Loucy (cell line): ENCODE measurements around the gene CNNM1.

Experiments used
- H2AFZ ChIP-seq: fragments of 200-600 bp; sonication (generic); 2 replicates; pipeline ENCODE4 v1.6.0; 2016; ENCODE audit warnings: antibody characterized with exemption, mild to moderate bottlenecking, low read length, moderate library complexity
- H3F3A ChIP-seq: fragments of 200-600 bp; 2 replicates; pipeline ENCODE4 v1.6.0; 2016; ENCODE audit warnings: antibody characterized with exemption, low read depth, mild to moderate bottlenecking
- H3K27me3 ChIP-seq: fragments of 200-600 bp; sonication (generic); 2 replicates; pipeline ENCODE4 v1.6.1; 2014; ENCODE audit warnings: low read length, mild to moderate bottlenecking; ENCODE audit not compliant: insufficient read depth, poor library complexity, severe bottlenecking
- H3K36me3 ChIP-seq: fragments of 200-600 bp; sonication (generic); 2 replicates; pipeline ENCODE4 v1.6.1; 2016; ENCODE audit warnings: low read length; ENCODE audit not compliant: insufficient read depth
- H3K4me1 ChIP-seq: fragments of 200-600 bp; sonication (generic); 2 replicates; pipeline ENCODE4 v1.5.1; 2014; ENCODE audit warnings: low read length, mild to moderate bottlenecking; ENCODE audit not compliant: insufficient read depth, poor library complexity, severe bottlenecking
- H3K4me2 ChIP-seq: fragments of 200-600 bp; sonication (generic); 2 replicates; pipeline ENCODE4 v1.6.0; 2014; ENCODE audit warnings: antibody characterized with exemption, low read length, low read depth, mild to moderate bottlenecking; ENCODE audit not compliant: poor library complexity, severe bottlenecking
- H3K4me3 ChIP-seq: fragments of 200-600 bp; sonication (generic); 2 replicates; pipeline ENCODE4 v1.5.1; 2014; ENCODE audit warnings: low read length, mild to moderate bottlenecking, mixed read lengths; ENCODE audit not compliant: poor library complexity, severe bottlenecking
- H3K79me2 ChIP-seq: fragments of 200-600 bp; sonication (generic); 2 replicates; pipeline ENCODE4 v1.6.1; 2014; ENCODE audit warnings: low read length; ENCODE audit not compliant: insufficient read depth
- H3K9ac ChIP-seq: fragments of 200-600 bp; sonication (generic); 2 replicates; pipeline ENCODE4 v1.6.0; 2014; ENCODE audit warnings: mild to moderate bottlenecking, low read depth, low read length, moderate library complexity; ENCODE audit not compliant: poor library complexity, severe bottlenecking
- H3K9me2 ChIP-seq: fragments of 200-600 bp; sonication (generic); replicated peaks from 2 replicates; pipeline ENCODE4 v1.6.1; 2016; ENCODE audit warnings: low read depth, low read length, mixed read lengths
- H3K9me3 ChIP-seq: fragments of 200-600 bp; sonication (generic); 2 replicates; pipeline ENCODE4 v1.6.1; 2014; ENCODE audit warnings: mild to moderate bottlenecking, antibody characterized with exemption, low read length, low read depth; ENCODE audit not compliant: insufficient read depth
- H4K20me1 ChIP-seq: fragments of 200-600 bp; sonication (generic); 2 replicates; pipeline ENCODE4 v1.6.0; 2014; ENCODE audit warnings: antibody characterized with exemption, low read length, mild to moderate bottlenecking; ENCODE audit not compliant: insufficient read depth, poor library complexity, severe bottlenecking
- CTCF ChIP-seq: fragments of 200-600 bp; sonication (generic); conservative IDR thresholded peaks from 2 replicates; pipeline ENCODE4 v1.5.1; 2014; ENCODE audit warnings: mild to moderate bottlenecking, antibody characterized with exemption, low read length
- EZH2phosphoT487 ChIP-seq: fragments of 200-600 bp; IDR thresholded peaks from 2 replicates; pipeline ENCODE4 v1.6.1; 2018; ENCODE audit warnings: antibody characterized with exemption, mild to moderate bottlenecking, moderate library complexity, borderline replicate concordance

Gene CNNM1

DNA sequence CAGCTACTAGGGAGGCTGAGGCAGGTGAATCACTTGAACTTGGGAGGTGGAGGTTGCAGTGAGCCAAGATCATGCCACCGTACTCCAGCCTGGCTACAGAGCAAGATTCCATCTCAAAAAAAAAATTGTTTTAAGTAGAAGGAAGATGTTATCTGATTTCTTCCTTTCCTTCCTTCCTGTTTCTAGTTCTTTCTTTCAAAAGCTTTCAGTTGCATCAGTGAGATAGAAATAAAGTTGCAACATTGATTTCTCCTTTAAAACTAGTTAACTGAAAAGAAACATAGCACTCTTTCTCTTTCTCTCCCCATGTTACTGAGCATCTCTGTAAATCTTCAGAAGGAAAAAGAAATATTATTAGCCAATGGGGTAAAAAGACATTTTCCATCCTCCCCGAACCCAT, 37.5 kb downstream of the CNNM1 start:
- H3K27me3 ChIP-seq = no peaks in the 10 kb centered on the region
- no peak overlapping the region for H2AFZ ChIP-seq
- no peaks in the 10 kb centered on the region for H3K4me1 ChIP-seq
- H3K36me3 ChIP-seq = no peaks in the 10 kb centered on the region
- no peaks in the 10 kb centered on the region for H3K9me2 ChIP-seq
- H3K4me2 ChIP-seq = no peak overlapping the region
- H3K9me3 ChIP-seq = no peaks in the 10 kb centered on the region
- H3K9ac ChIP-seq = no peak overlapping the region
- no peaks in the 10 kb centered on the region for H3K79me2 ChIP-seq
- TF ChIP-seq EZH2phosphoT487 (no peak), CTCF (no peak)
- H4K20me1 ChIP-seq = no peaks in the 10 kb centered on the region
- no peaks in the 10 kb centered on the region for H3F3A ChIP-seq
- no peak overlapping the region for H3K4me3 ChIP-seq

- Histone ChIP-seq H2AFZ (no peak overlapping the region), H3K4me1 (no peaks in the 10 kb centered on the region), H3F3A (no peaks in the 10 kb centered on the region), H3K36me3 (no peaks in the 10 kb centered on the region), H4K20me1 (no peaks in the 10 kb centered on the region), H3K4me3 (no peak overlapping the region), H3K79me2 (no peaks in the 10 kb centered on the region), H3K4me2 (no peak overlapping the region), H3K9me3 (no peaks in the 10 kb centered on the region), H3K9ac (no peak overlapping the region), H3K27me3 (no peaks in the 10 kb centered on the region), H3K9me2 (no peaks in the 10 kb centered on the region)
- no peak for TF ChIP-seq CTCF
- no peak for TF ChIP-seq EZH2phosphoT487
Observed at GRCh38 chr10:99368646-99369045, 39.5 kb downstream of the CNNM1 start.

DNA sequence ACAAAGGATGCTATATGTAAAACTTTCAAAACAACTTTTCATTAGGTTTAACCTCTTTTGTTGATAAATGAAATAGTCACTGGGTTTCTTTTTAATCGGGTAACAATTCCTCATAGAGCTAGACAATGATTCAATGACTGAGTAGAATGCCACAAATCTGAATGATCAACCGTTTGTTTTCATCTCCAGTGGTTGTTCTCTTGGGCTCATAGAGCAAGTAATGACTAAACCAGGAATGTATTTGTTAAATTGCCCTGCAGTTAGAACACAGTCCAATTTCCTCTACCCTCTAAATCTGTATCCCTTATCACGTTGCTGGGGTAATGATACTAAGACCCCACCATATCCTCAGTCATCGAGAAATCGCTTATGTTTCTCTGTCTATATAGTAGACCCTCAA, 40.0 kb downstream of the CNNM1 start:
- no peak overlapping the region for H2AFZ ChIP-seq
- H3K9me3 ChIP-seq = no peaks in the 10 kb centered on the region
- no peak overlapping the region for H3K4me2 ChIP-seq
- no peaks in the 10 kb centered on the region for H3K4me1 ChIP-seq
- no peak for TF ChIP-seq CTCF
- no peak for TF ChIP-seq EZH2phosphoT487
- H3K36me3 ChIP-seq = no peaks in the 10 kb centered on the region
- H3K4me3 ChIP-seq = no peak overlapping the region
- H3F3A ChIP-seq = no peaks in the 10 kb centered on the region
- no peak overlapping the region for H3K9ac ChIP-seq
- no peaks in the 10 kb centered on the region for H4K20me1 ChIP-seq
- H3K27me3 ChIP-seq = no peaks in the 10 kb centered on the region
- no peaks in the 10 kb centered on the region for H3K9me2 ChIP-seq
- no peaks in the 10 kb centered on the region for H3K79me2 ChIP-seq
